ENCODE data around the gene LDLRAP1. TPM values are rescaled to one million over a fixed set of nuclear protein-coding genes. Genes with fewer than 3 reads are reported as not detected.

Gene LDLRAP1
- total RNA-seq, 6 experiments from 2014 or later, result 10.4 to 14.1 (median 12.7) TPM

- no peak for TF ChIP-seq CTCF (IDR thresholded peaks at IDR 0.05)
- Mint-ChIP-seq H3K4me3 (no peak overlapping the region), H3K4me1 (ENCODE audit: low read depth) (peaks cover 17% of the 10 kb centered on the region), H3K36me3 (ENCODE audit: low read depth) (no peaks in the 10 kb centered on the region), H3K9me3 (no peaks in the 10 kb centered on the region), H3K27me3 (ENCODE audit: insufficient read depth) (peaks cover 16% of the 10 kb centered on the region), H3K27ac (no peak overlapping the region)
- DNase-seq, result no peak
Measured at GRCh38 chr1:25573591-25573930, 30.2 kb downstream of the LDLRAP1 start.

GRCh38 chr1:25573961-25574360, 30.6 kb downstream of the LDLRAP1 start:
- Mint-ChIP-seq H3K27me3 (ENCODE audit: insufficient read depth) (peaks cover 20% of the 10 kb centered on the region), H3K9me3 (no peaks in the 10 kb centered on the region), H3K27ac (no peak overlapping the region), H3K4me1 (ENCODE audit: low read depth) (peaks cover 13% of the 10 kb centered on the region), H3K36me3 (ENCODE audit: low read depth) (no peaks in the 10 kb centered on the region), H3K4me3 (no peak overlapping the region)
- no peak for TF ChIP-seq CTCF (IDR thresholded peaks at IDR 0.05)
- DNase-seq, result no peak

DNA sequence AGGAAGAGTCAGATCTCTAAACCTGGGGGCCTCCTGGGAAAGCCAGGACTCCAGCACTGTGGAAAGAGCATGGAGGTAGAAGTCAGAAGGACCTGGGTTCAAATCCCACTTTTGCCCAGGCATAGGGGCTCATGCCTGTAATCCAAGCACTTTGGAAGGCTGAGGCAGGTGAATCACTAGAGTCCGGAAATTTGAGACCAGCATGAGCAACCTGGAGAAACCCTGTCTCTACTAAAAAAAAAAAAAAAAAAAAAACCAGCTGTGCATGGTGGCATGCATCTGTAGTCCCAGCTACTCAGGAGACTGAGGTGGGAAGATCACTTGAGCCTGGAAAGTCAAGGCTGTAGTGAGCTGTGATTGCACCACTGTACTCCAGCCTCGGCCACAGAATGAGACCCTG, 31.8 kb downstream of the LDLRAP1 start:
- Mint-ChIP-seq H3K36me3 (ENCODE audit: low read depth) (no peaks in the 10 kb centered on the region), H3K27ac (no peak overlapping the region), H3K9me3 (no peaks in the 10 kb centered on the region), H3K27me3 (ENCODE audit: insufficient read depth) (peaks cover 30% of the 10 kb centered on the region), H3K4me1 (ENCODE audit: low read depth) (peaks cover under 1% of the 10 kb centered on the region; the same call in 1 of the 2 replicates), H3K4me3 (no peak overlapping the region)
- no peak for TF ChIP-seq CTCF (IDR thresholded peaks at IDR 0.05)
- no peak for DNase-seq

DNA sequence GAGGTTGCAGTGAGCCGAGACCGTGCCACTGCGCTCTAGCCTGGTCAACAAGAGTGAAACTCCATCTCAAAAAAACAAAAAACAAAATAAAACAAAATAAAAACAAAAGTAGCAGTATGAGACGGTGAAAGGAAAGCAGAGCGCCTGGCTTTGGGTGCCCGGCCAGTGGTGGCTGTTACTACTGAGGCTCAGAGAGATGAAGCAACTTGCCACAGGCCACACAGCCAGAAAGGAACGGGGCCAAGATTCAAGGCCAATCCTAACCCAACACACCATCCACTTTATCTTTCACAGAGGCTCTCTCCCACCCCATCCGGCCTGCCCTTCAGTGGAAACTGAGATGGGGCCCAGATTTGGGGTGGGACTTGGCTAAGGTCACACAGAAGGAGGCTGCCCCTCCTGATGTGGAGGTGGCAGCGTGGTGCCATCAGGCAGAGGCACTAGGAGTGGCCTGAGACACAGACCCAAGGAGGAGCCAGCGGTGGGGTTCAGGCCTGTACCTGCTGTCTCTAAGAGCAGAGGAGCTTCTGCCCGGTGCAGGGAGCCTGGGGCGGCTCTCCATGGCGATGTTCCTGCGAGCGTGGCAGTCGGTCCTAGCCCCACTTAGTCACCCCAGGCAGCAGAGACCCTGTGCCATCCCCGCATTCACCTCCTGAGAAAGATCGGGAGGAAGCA, 33.2 kb downstream of the LDLRAP1 start:
- no peak for DNase-seq
- Mint-ChIP-seq H3K27ac (no peak overlapping the region), H3K9me3 (no peaks in the 10 kb centered on the region), H3K27me3 (ENCODE audit: insufficient read depth) (peaks cover 40% of the 10 kb centered on the region), H3K36me3 (ENCODE audit: low read depth) (no peaks in the 10 kb centered on the region), H3K4me1 (ENCODE audit: low read depth) (no peaks in the 10 kb centered on the region), H3K4me3 (no peak overlapping the region)
- TF ChIP-seq CTCF (IDR thresholded peaks at IDR 0.05), result no peak

GRCh38 chr1:25577134-25577920, 33.9 kb downstream of the LDLRAP1 start:
- no peak overlapping the region for H3K27ac Mint-ChIP-seq
- no peak overlapping the region for H3K4me3 Mint-ChIP-seq
- TF ChIP-seq CTCF (IDR thresholded peaks at IDR 0.05), result no peak

More at GRCh38 chr1:25577134-25577920, 33.9 kb downstream of the LDLRAP1 start:
- Mint-ChIP-seq H3K9me3 (no peaks in the 10 kb centered on the region), H3K27me3 (ENCODE audit: insufficient read depth) (peaks cover 42% of the 10 kb centered on the region), H3K4me1 (ENCODE audit: low read depth) (no peaks in the 10 kb centered on the region), H3K36me3 (ENCODE audit: low read depth) (no peaks in the 10 kb centered on the region)
- no peak for DNase-seq

Data from HFFc6 (cell line).